Dedifferentiated amniotic fluid mesenchymal stem cell (primary cell): Measurements from ENCODE around the gene PRKD1.
A peak's percentile ranks its signal among the peaks of the same experiment; 100 is the strongest.

Experiments used
- DNase-seq: peaks from one replicate; pipeline ENCODE4 v3.0.0-alpha.2; 2016; ENCODE audit errors: extremely low spot score

The PRKD1 gene

GRCh38 chr14:29681316-29681715 lies 246.3 kb downstream of the PRKD1 start:
- no peak for DNase-seq

- no peak for DNase-seq
Measured at GRCh38 chr14:29674566-29675285, 252.9 kb downstream of the PRKD1 start.

GRCh38 chr14:29672831-29673230 lies 254.8 kb downstream of the PRKD1 start:
- DNase-seq = no peak

- DNase-seq = no peak
Measured at GRCh38 chr14:29671034-29671433, 256.6 kb downstream of the PRKD1 start.

GRCh38 chr14:29668201-29668600 lies 259.4 kb downstream of the PRKD1 start:
- no peak for DNase-seq

- no peak for DNase-seq
Measured at GRCh38 chr14:29664515-29664914, 263.1 kb downstream of the PRKD1 start.

GRCh38 chr14:29663281-29663801 lies 264.3 kb downstream of the PRKD1 start:
- no peak for DNase-seq

GRCh38 chr14:29654901-29655550 lies 272.6 kb downstream of the PRKD1 start:
- peak; percentile 16 for DNase-seq

- DNase-seq = no peak
Measured at GRCh38 chr14:29653303-29653702, 274.3 kb downstream of the PRKD1 start.

- DNase-seq = no peak
Measured at GRCh38 chr14:29652571-29652970, 275.1 kb downstream of the PRKD1 start.

GRCh38 chr14:29650554-29651269 lies 276.9 kb downstream of the PRKD1 start:
- no peak for DNase-seq

GRCh38 chr14:29649170-29649569 lies 278.5 kb downstream of the PRKD1 start:
- no peak for DNase-seq

GRCh38 chr14:29648045-29648444 lies 279.6 kb downstream of the PRKD1 start:
- DNase-seq = no peak

GRCh38 chr14:29645117-29645516 lies 282.5 kb downstream of the PRKD1 start:
- DNase-seq = no peak

- DNase-seq = peak; percentile 46
Measured at GRCh38 chr14:29643433-29644211, 284.0 kb downstream of the PRKD1 start.

- DNase-seq = peak; percentile 29
Measured at GRCh38 chr14:29637411-29637810, 290.2 kb downstream of the PRKD1 start.

- no peak for DNase-seq
Measured at GRCh38 chr14:29636870-29637269, 290.8 kb downstream of the PRKD1 start.

GRCh38 chr14:29630566-29631160 lies 297.0 kb downstream of the PRKD1 start:
- DNase-seq = no peak

- no peak for DNase-seq
Measured at GRCh38 chr14:29629839-29630238, 297.8 kb downstream of the PRKD1 start.

GRCh38 chr14:29627137-29627536 lies 300.5 kb downstream of the PRKD1 start:
- no peak for DNase-seq

GRCh38 chr14:29618323-29619067 lies 309.2 kb downstream of the PRKD1 start:
- DNase-seq = no peak
